ENCODE results near the gene RNF144A.

The RNF144A gene

GRCh38 chr2:7023542-7023941 is 106.3 kb downstream of the RNF144A start:
- DNase-seq (ENCODE audit: low read depth) = no peak

GRCh38 chr2:7024261-7024660 is 107.0 kb downstream of the RNF144A start:
- no peak for DNase-seq (ENCODE audit: low read depth)

GRCh38 chr2:7025082-7025481 is 107.9 kb downstream of the RNF144A start:
- no peak for DNase-seq (ENCODE audit: low read depth)

GRCh38 chr2:7026742-7027141 is 109.5 kb downstream of the RNF144A start:
- DNase-seq (ENCODE audit: low read depth) = no peak

GRCh38 chr2:7027411-7027810 is 110.2 kb downstream of the RNF144A start:
- no peak for DNase-seq (ENCODE audit: low read depth)

- DNase-seq (ENCODE audit: low read depth) = no peak
Measured at GRCh38 chr2:7027956-7028655, 110.9 kb downstream of the RNF144A start.

- no peak for DNase-seq (ENCODE audit: low read depth)
Measured at GRCh38 chr2:7028846-7029245, 111.6 kb downstream of the RNF144A start.

- DNase-seq (ENCODE audit: low read depth) = no peak
Measured at GRCh38 chr2:7029291-7030059, 112.3 kb downstream of the RNF144A start.

- DNase-seq (ENCODE audit: low read depth) = no peak
Measured at GRCh38 chr2:7030810-7031209, 113.6 kb downstream of the RNF144A start.

GRCh38 chr2:7031547-7032245 is 114.5 kb downstream of the RNF144A start:
- DNase-seq (ENCODE audit: low read depth) = no peak

- no peak for DNase-seq (ENCODE audit: low read depth)
Measured at GRCh38 chr2:7032371-7032770, 115.2 kb downstream of the RNF144A start.

- DNase-seq (ENCODE audit: low read depth) = no peak
Measured at GRCh38 chr2:7033136-7033960, 116.1 kb downstream of the RNF144A start.

GRCh38 chr2:7034303-7034702 is 117.1 kb downstream of the RNF144A start:
- no peak for DNase-seq (ENCODE audit: low read depth)

GRCh38 chr2:7035884-7036283 is 118.7 kb downstream of the RNF144A start:
- no peak for DNase-seq (ENCODE audit: low read depth)

- no peak for DNase-seq (ENCODE audit: low read depth)
Measured at GRCh38 chr2:7037340-7038333, 120.4 kb downstream of the RNF144A start.

- no peak for DNase-seq (ENCODE audit: low read depth)
Measured at GRCh38 chr2:7040547-7040946, 123.3 kb downstream of the RNF144A start.

- DNase-seq (ENCODE audit: low read depth) = no peak
Measured at GRCh38 chr2:7041421-7041820, 124.2 kb downstream of the RNF144A start.

GRCh38 chr2:7043690-7044089 is 126.5 kb downstream of the RNF144A start:
- no peak for DNase-seq (ENCODE audit: low read depth)

GRCh38 chr2:7044253-7045250 is 127.3 kb downstream of the RNF144A start:
- DNase-seq (ENCODE audit: low read depth) = peak; percentile 55
